Caco-2 (cell line): ENCODE results near the gene ATG10. TPM values are rescaled to one million over a fixed set of nuclear protein-coding genes. Genes with fewer than 3 reads are reported as not detected.

Experiments used
- BruUV-seq: library from RNA; stranded (reverse); fragments of 400-500 nt; replicated peaks from 2 replicates; lab custom pipeline; 2021; lab: Mats Ljungman, UMichigan
- CTCF ChIA-PET: fragments of 300-600 bp; sonication (Branson Sonifier 250); formaldehyde crosslinking; loops from one replicate; lab custom pipeline; 2022; ENCODE audit warnings: antibody characterized with exemption; lab: Charles Lee
- POLR2A ChIA-PET: fragments of 300-600 bp; sonication (Branson Sonifier 250); formaldehyde crosslinking; loops from one replicate; lab custom pipeline; 2022; ENCODE audit warnings: antibody characterized with exemption; lab: Charles Lee
- DNase-seq, 2 experiments: peaks; one replicate each; pipeline versions ENCODE4 v3.0.0 to v3.0.0-alpha.2; 2020 to 2022
- H3K27me3 ChIP-seq: replicated peaks from 2 replicates; pipeline ENCODE4 v1.6.0; 2011; ENCODE audit warnings: low read length; ENCODE audit not compliant: control insufficient read depth, insufficient read depth
- H3K36me3 ChIP-seq: 2 replicates; pipeline ENCODE4 v1.5.1; 2011; ENCODE audit warnings: low read length; ENCODE audit not compliant: control insufficient read depth, insufficient read depth
- H3K4me1 ChIP-seq: fragments of 250-450 bp; sonication (Bioruptor Pico); 2 replicates; pipeline ENCODE4 v1.5.1; 2020; ENCODE audit warnings: mild to moderate bottlenecking
- H3K4me3 ChIP-seq: 2 replicates; pipeline ENCODE4 v1.5.1; 2011; ENCODE audit warnings: low read depth, mild to moderate bottlenecking, control low read depth, low read length
- H3K9me3 ChIP-seq: fragments of 250-450 bp; sonication (Bioruptor Pico); 2 replicates; pipeline ENCODE4 v1.5.1; 2020; ENCODE audit warnings: mild to moderate bottlenecking, moderate library complexity
- H3K27ac Mint-ChIP-seq: one replicate; pipeline ENCODE4 v1.8.0; 2022; ENCODE audit warnings: mixed read lengths; ENCODE audit not compliant: unreplicated experiment
- H3K27me3 Mint-ChIP-seq: one replicate; pipeline ENCODE4 v1.8.0; 2022; ENCODE audit warnings: mixed read lengths; ENCODE audit not compliant: insufficient read depth, unreplicated experiment
- H3K36me3 Mint-ChIP-seq: one replicate; pipeline ENCODE4 v1.8.0; 2022; ENCODE audit warnings: mild to moderate bottlenecking, mixed read lengths; ENCODE audit not compliant: insufficient read depth, unreplicated experiment
- H3K4me1 Mint-ChIP-seq: one replicate; pipeline ENCODE4 v1.8.0; 2022; ENCODE audit warnings: low read depth, mixed read lengths; ENCODE audit not compliant: unreplicated experiment
- H3K4me3 Mint-ChIP-seq: one replicate; pipeline ENCODE4 v1.8.0; 2022; ENCODE audit warnings: mild to moderate bottlenecking, moderate library complexity, mixed read lengths; ENCODE audit not compliant: unreplicated experiment
- H3K9me3 Mint-ChIP-seq: one replicate; pipeline ENCODE4 v1.8.0; 2022; ENCODE audit warnings: mixed read lengths; ENCODE audit not compliant: unreplicated experiment
- CTCF ChIP-seq, 2 experiments: fragments of 200-600 bp in 1 of 2; IDR thresholded peaks; 1 replicate in 1 of 2; 2 replicates in 1 of 2; pipeline versions ENCODE4 v1.5.1 to v1.8.0; 2011 to 2022; ENCODE audit warnings: antibody characterized with exemption in 1 of 2, control low read depth in 1 of 2, inconsistent platforms in 1 of 2, low read depth in 1 of 2, low read length in 1 of 2, mild to moderate bottlenecking in 1 of 2, moderate library complexity in 1 of 2; ENCODE audit not compliant: insufficient read depth in 1 of 2, severe bottlenecking in 1 of 2, unreplicated experiment in 1 of 2
- intact Hi-C: fragments of 100-400 bp; cut with micrococcal nuclease; formaldehyde crosslinking; loops from one replicate; pipeline ENCODE4 v1.10.0; 2022; ENCODE audit not compliant: unreplicated experiment
- total RNA-seq: library from RNA; stranded (reverse); gene quantifications from 2 replicates; pipeline ENCODE4 v1.2.3, GENCODE V29; 2022

The ATG10 gene
- total RNA-seq, 1 experiment from 2014 or later: 5.8 TPM

GRCh38 chr5:82174919-82175219 is 203.0 kb downstream of the ATG10 start:
- H3K4me1 Mint-ChIP-seq: no peaks in the 10 kb centered on the region
- CTCF ChIA-PET: interaction anchor here (0.6 kb wide), 1 partner anchor 724 kb away, joined by 3 read pairs; no protein-coding TSS in a partner anchor

GRCh38 chr5:82176115-82176814 is 204.4 kb downstream of the ATG10 start:
- Histone ChIP-seq H3K4me3 (no peak overlapping the region), H3K36me3 (no peaks in the 10 kb centered on the region), H3K4me1 (no peaks in the 10 kb centered on the region), H3K9me3 (no peaks in the 10 kb centered on the region), H3K27me3 (no peaks in the 10 kb centered on the region)
- H3K9me3 Mint-ChIP-seq: no peaks in the 10 kb centered on the region
- intact Hi-C loops: no loop called here
- ChIA-PET POLR2A (no interaction called here), CTCF (no interaction called here)
- no peak overlapping the region for H3K27ac Mint-ChIP-seq
- no peaks in the 10 kb centered on the region for H3K36me3 Mint-ChIP-seq
- no peak for TF ChIP-seq CTCF (IDR thresholded peaks at IDR 0.05; ENCODE audit: insufficient read depth in 1 of 2, low read depth in 1 of 2, low read length in 1 of 2, severe bottlenecking in 1 of 2, unreplicated experiment in 1 of 2)
- no TSS peak for BruUV-seq
- no peak for DNase-seq
- H3K4me3 Mint-ChIP-seq: no peak overlapping the region
- no peaks in the 10 kb centered on the region for H3K27me3 Mint-ChIP-seq
- no peaks in the 10 kb centered on the region for H3K4me1 Mint-ChIP-seq

More at GRCh38 chr5:82174919-82175219, 203.0 kb downstream of the ATG10 start:
- TF ChIP-seq CTCF (IDR thresholded peaks at IDR 0.05; ENCODE audit: insufficient read depth in 1 of 2, low read depth in 1 of 2, low read length in 1 of 2, severe bottlenecking in 1 of 2, unreplicated experiment in 1 of 2): no peak
- H3K27me3 ChIP-seq: no peaks in the 10 kb centered on the region
- no TSS peak for BruUV-seq
- H3K27me3 Mint-ChIP-seq: no peaks in the 10 kb centered on the region
- H3K4me3 Mint-ChIP-seq: no peak overlapping the region
- POLR2A ChIA-PET: no interaction called here
- no peak overlapping the region for H3K27ac Mint-ChIP-seq
- no peak overlapping the region for H3K4me3 ChIP-seq
- H3K9me3 ChIP-seq: no peaks in the 10 kb centered on the region
- intact Hi-C loops: loop anchor here (1.0 kb wide), 1 partner anchor 50 kb away; no protein-coding TSS in a partner anchor
- no peaks in the 10 kb centered on the region for H3K36me3 ChIP-seq
- H3K36me3 Mint-ChIP-seq: no peaks in the 10 kb centered on the region
- H3K4me1 ChIP-seq: no peaks in the 10 kb centered on the region
- no peak for DNase-seq
- no peaks in the 10 kb centered on the region for H3K9me3 Mint-ChIP-seq

- no peaks in the 10 kb centered on the region for H3K36me3 ChIP-seq
- H3K27ac Mint-ChIP-seq: no peak overlapping the region
- H3K27me3 Mint-ChIP-seq: no peaks in the 10 kb centered on the region
- no peaks in the 10 kb centered on the region for H3K36me3 Mint-ChIP-seq
- DNase-seq: no peak
- no peaks in the 10 kb centered on the region for H3K4me1 ChIP-seq
- BruUV-seq: no TSS peak
- H3K4me1 Mint-ChIP-seq: no peaks in the 10 kb centered on the region
- H3K4me3 Mint-ChIP-seq: no peak overlapping the region
- H3K9me3 Mint-ChIP-seq: no peaks in the 10 kb centered on the region
- POLR2A ChIA-PET: no interaction called here
- CTCF ChIA-PET: no interaction called here
- H3K9me3 ChIP-seq: no peaks in the 10 kb centered on the region
- no peaks in the 10 kb centered on the region for H3K27me3 ChIP-seq
- intact Hi-C loops: no loop called here
- H3K4me3 ChIP-seq: no peak overlapping the region
- TF ChIP-seq CTCF (IDR thresholded peaks at IDR 0.05; ENCODE audit: insufficient read depth in 1 of 2, low read depth in 1 of 2, low read length in 1 of 2, severe bottlenecking in 1 of 2, unreplicated experiment in 1 of 2): no peak
These were observed 206.6 kb downstream of the ATG10 start for GRCh38 chr5:82178378-82178777.
